OCI-LY7 (cell line): Measurements from ENCODE around the gene NSG1. TPM values are rescaled to one million over a fixed set of nuclear protein-coding genes. Genes with fewer than 3 reads are reported as not detected.

Experiments
- BruUV-seq: library from RNA; stranded (reverse); fragments of 400-500 nt; replicated peaks from 2 replicates; lab custom pipeline; 2021; lab: Mats Ljungman, UMichigan
- CTCF ChIA-PET: fragments of 300-600 bp; sonication (Branson Sonifier 250); formaldehyde crosslinking; loops from one replicate; lab custom pipeline; 2022; ENCODE audit warnings: antibody characterized with exemption; ENCODE audit not compliant: unreplicated experiment; lab: Charles Lee
- POLR2A ChIA-PET: fragments of 300-600 bp; sonication (Branson Sonifier 250); formaldehyde crosslinking; loops from one replicate; lab custom pipeline; 2022; ENCODE audit warnings: antibody characterized with exemption; lab: Charles Lee
- DNase-seq: peaks from one replicate; pipeline ENCODE4 v3.0.0-alpha.2; 2015; ENCODE audit warnings: low spot score
- H2AFZ ChIP-seq: fragments of 200-600 bp; sonication (generic), shearing (Covaris generic); 2 replicates; pipeline ENCODE4 v1.6.1; 2014; ENCODE audit warnings: mild to moderate bottlenecking, antibody characterized with exemption, low read length, moderate library complexity
- H3K27ac ChIP-seq: fragments of 200-600 bp; sonication (generic); 2 replicates; pipeline ENCODE4 v1.5.1; 2014; ENCODE audit warnings: mixed run types, low read depth, mild to moderate bottlenecking, moderate library complexity, low read length, inconsistent platforms; ENCODE audit not compliant: poor library complexity, severe bottlenecking
- H3K36me3 ChIP-seq: fragments of 200-600 bp; sonication (generic); 2 replicates; pipeline ENCODE4 v1.6.1; 2014; ENCODE audit warnings: mild to moderate bottlenecking, antibody characterized with exemption, low read length, moderate library complexity, mixed read lengths; ENCODE audit not compliant: insufficient read depth
- H3K4me1 ChIP-seq: fragments of 200-600 bp; sonication (generic); 2 replicates; pipeline ENCODE4 v1.5.1; 2014; ENCODE audit warnings: mild to moderate bottlenecking, low read length; ENCODE audit not compliant: insufficient read depth, poor library complexity, severe bottlenecking
- H3K4me2 ChIP-seq: fragments of 200-600 bp; sonication (generic); 2 replicates; pipeline ENCODE4 v1.6.1; 2014; ENCODE audit warnings: mild to moderate bottlenecking, low read length
- H3K4me3 ChIP-seq: fragments of 200-600 bp; sonication (generic); 2 replicates; pipeline ENCODE4 v1.5.1; 2014; ENCODE audit warnings: mild to moderate bottlenecking, low read depth, low read length; ENCODE audit not compliant: poor library complexity, severe bottlenecking
- H3K79me2 ChIP-seq: fragments of 200-600 bp; sonication (generic); 2 replicates; pipeline ENCODE4 v1.6.1; 2016; ENCODE audit warnings: low read depth, mild to moderate bottlenecking, low read length, moderate library complexity, mixed read lengths; ENCODE audit not compliant: insufficient read depth
- H3K9me2 ChIP-seq: fragments of 200-600 bp; sonication (generic); 2 replicates; pipeline ENCODE4 v1.6.1; 2016; ENCODE audit warnings: mild to moderate bottlenecking, low read length, mixed read lengths; ENCODE audit not compliant: insufficient read depth
- H3K9me3 ChIP-seq: fragments of 200-600 bp; sonication (generic); 2 replicates; pipeline ENCODE4 v1.6.1; 2014; ENCODE audit warnings: mild to moderate bottlenecking, mixed run types, low read length, mixed read lengths
- H4K20me1 ChIP-seq: fragments of 200-600 bp; sonication (generic); 2 replicates; pipeline ENCODE4 v1.6.1; 2014; ENCODE audit warnings: mild to moderate bottlenecking, antibody characterized with exemption, low read length, moderate library complexity, mixed read lengths; ENCODE audit not compliant: insufficient read depth
- EZH2phosphoT487 ChIP-seq: fragments of 200-600 bp; sonication (generic); IDR thresholded peaks from 2 replicates; pipeline ENCODE4 v1.6.1; 2018; ENCODE audit warnings: low read depth, borderline replicate concordance, mild to moderate bottlenecking, mixed run types, antibody characterized with exemption, low read length, moderate library complexity, mixed read lengths
- intact Hi-C: fragments of 100-400 bp; cut with micrococcal nuclease; formaldehyde crosslinking; loops from one replicate; pipeline ENCODE4 v1.10.0; 2022; ENCODE audit not compliant: unreplicated experiment
- total RNA-seq, 2 experiments: library from RNA; depleted of rRNA in 1 of 2; stranded (reverse); fragments of >200 nt in 1 of 2; shearing (Covaris generic) in 1 of 2; gene quantifications; 2 replicates each; pipeline ENCODE4 v1.2.3, GENCODE V29; 2014 to 2022
- TF ChIP-seq, protein P1 (sequence below): fragments of 200-600 bp; sonication (generic); conservative IDR thresholded peaks from 2 replicates; pipeline ENCODE4 v1.5.1; 2014; ENCODE audit warnings: mild to moderate bottlenecking, antibody characterized with exemption, low read length, moderate library complexity, mixed read lengths

The NSG1 gene
- total RNA-seq, 2 experiments from 2014 or later, result 35.5 to 38.8 TPM

DNA sequence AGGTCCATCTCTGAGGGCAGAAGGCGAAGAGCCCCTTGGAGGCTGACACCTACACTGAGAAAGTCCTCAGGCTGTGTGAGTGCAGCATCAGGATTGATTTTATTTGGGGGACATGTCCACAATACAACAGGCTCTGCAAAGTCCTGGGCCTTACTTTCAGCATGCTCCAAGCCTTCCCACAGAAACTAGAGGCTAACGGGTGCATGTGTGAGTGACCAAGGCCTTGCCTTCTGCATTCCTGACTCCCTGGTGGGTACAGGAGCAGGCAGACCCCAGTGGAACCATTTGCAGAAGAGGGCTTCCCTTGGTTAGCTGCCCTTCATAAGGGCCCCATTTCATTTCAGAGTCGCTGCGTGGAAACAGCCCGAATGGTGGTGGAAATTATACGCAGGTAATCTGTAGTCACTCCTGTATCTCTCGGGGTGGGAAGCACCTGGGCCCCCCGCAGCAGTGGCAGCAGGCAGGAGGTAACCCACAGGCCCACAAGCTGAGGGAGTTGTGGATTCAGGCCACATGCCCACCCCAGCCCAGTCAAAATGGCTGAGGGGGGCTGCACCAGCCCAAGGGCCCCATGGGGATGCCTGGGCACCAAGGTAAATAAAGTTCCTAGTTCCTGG lies 37.7 kb downstream of the NSG1 start:
- intact Hi-C loops, result no loop called here
- BruUV-seq, result no TSS peak
- no peaks in the 10 kb centered on the region for H3K9me3 ChIP-seq
- H3K4me2 ChIP-seq, result no peak overlapping the region
- H3K4me3 ChIP-seq, result no peak overlapping the region
- H3K27ac ChIP-seq, result no peak overlapping the region
- no peaks in the 10 kb centered on the region for H4K20me1 ChIP-seq
- POLR2A ChIA-PET, result interaction anchor here (0.6 to 0.9 kb wide), 4 partner anchors 9 to 607 kb away, joined by 3 to 4 read pairs (median 3); no protein-coding TSS in a partner anchor
- no peaks in the 10 kb centered on the region for H3K79me2 ChIP-seq
- CTCF ChIA-PET, result no interaction called here
- no peak for TF ChIP-seq EZH2phosphoT487
- TF ChIP-seq, protein P1, sequence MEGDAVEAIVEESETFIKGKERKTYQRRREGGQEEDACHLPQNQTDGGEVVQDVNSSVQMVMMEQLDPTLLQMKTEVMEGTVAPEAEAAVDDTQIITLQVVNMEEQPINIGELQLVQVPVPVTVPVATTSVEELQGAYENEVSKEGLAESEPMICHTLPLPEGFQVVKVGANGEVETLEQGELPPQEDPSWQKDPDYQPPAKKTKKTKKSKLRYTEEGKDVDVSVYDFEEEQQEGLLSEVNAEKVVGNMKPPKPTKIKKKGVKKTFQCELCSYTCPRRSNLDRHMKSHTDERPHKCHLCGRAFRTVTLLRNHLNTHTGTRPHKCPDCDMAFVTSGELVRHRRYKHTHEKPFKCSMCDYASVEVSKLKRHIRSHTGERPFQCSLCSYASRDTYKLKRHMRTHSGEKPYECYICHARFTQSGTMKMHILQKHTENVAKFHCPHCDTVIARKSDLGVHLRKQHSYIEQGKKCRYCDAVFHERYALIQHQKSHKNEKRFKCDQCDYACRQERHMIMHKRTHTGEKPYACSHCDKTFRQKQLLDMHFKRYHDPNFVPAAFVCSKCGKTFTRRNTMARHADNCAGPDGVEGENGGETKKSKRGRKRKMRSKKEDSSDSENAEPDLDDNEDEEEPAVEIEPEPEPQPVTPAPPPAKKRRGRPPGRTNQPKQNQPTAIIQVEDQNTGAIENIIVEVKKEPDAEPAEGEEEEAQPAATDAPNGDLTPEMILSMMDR, result no peak
- H3K9me2 ChIP-seq, result no peaks in the 10 kb centered on the region
- peaks cover under 1% of the 10 kb centered on the region for H3K4me1 ChIP-seq
- H2AFZ ChIP-seq, result no peak overlapping the region
- DNase-seq, result no peak
- peaks cover 24% of the 10 kb centered on the region for H3K36me3 ChIP-seq

DNA sequence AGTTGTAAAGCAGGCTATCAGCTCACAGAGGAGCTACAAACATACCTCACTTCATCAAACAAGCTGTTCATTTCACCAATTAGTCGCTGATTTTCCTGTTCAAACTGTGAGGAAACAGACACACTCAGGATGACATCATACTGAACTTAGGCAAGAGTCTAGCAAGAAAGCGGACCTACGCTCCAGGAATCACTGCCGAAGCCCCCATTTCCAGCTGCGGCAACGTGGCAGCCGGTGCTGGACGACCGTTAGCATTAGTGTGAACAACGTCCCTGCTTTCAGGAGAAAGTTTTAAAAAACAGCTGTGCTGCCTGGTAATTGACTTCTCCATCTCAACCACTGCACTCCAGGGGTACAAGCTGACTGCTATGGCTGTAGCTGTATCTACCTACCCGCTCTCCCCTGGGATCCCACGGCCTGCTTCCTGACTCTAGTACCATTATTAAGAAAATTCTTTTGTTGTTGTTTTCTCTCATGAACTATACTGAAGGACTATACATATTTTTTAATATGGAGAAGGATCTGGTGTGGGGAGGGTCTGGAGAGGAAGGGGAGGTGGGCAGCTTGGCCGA lies 38.3 kb downstream of the NSG1 start:
- intact Hi-C loops, result no loop called here

More for the DNA sequence above, 38.3 kb downstream of the NSG1 start:
- BruUV-seq, result no TSS peak
- H3K4me3 ChIP-seq, result no peak overlapping the region
- no peaks in the 10 kb centered on the region for H4K20me1 ChIP-seq
- no peak for DNase-seq
- H3K9me2 ChIP-seq, result no peaks in the 10 kb centered on the region
- H3K36me3 ChIP-seq, result peaks cover 24% of the 10 kb centered on the region
- H3K79me2 ChIP-seq, result no peaks in the 10 kb centered on the region
- POLR2A ChIA-PET, result interaction anchor here (0.8 to 1.0 kb wide), 2 partner anchors 10 to 25 kb away, joined by 3 read pairs; no protein-coding TSS in a partner anchor
- H3K9me3 ChIP-seq, result no peaks in the 10 kb centered on the region
- no peak overlapping the region for H3K4me2 ChIP-seq
- no peak overlapping the region for H2AFZ ChIP-seq
- no peak overlapping the region for H3K27ac ChIP-seq
- TF ChIP-seq, protein P1, result no peak
- no peak for TF ChIP-seq EZH2phosphoT487
- peaks cover 6% of the 10 kb centered on the region for H3K4me1 ChIP-seq
- CTCF ChIA-PET, result no interaction called here
